Renal cortex interstitium (tissue), 15 donors: ENCODE results near the gene TRPC1. TPM values are rescaled to one million over a fixed set of nuclear protein-coding genes. Genes with fewer than 3 reads are reported as not detected.
A peak's percentile ranks its signal among the peaks of the same experiment; 100 is the strongest.
"Not testable (repeated sequence)": the region's sequence is repeated elsewhere in the genome, so short reads cannot be mapped to it uniquely, and the experiment has no call there.

ENCODE experiments used
- DNase-seq, 11 donors: peaks; one replicate each; pipeline ENCODE4 v3.0.0-alpha.2; 2013; ENCODE audit warnings: low read depth in 9 of 11, low spot score in 4 of 11; ENCODE audit errors: extremely low read depth in 1 of 11
- long read RNA-seq, 16 experiments: transcript quantifications; one replicate each; lab custom pipeline, GENCODE V29; 2026
- polyA plus RNA-seq, 3 donors: library from polyadenylated mRNA; unstranded; fragments of 120-200 nt; gene quantifications; one replicate each; pipeline ENCODE4 v1.2.1, GENCODE V29; 2013; ENCODE audit not compliant: insufficient read length in 3 of 3

The TRPC1 gene
- 10 to 100 TPM in 2 of 3 donors, 1 to 10 TPM in 1; 8.7 to 13.3 (median 12.3) TPM for polyA plus RNA-seq
- long read RNA-seq, donor 1, full-length matches to known transcripts = 1 of 1 reads
- long read RNA-seq, donor 1, partial matches to known transcripts = 0 of 1 reads
- long read RNA-seq, donor 1, other reads (novel, unspliced or antisense) = 0 of 1 reads
- long read RNA-seq, donor 2 = 0 reads
- long read RNA-seq, donor 3, partial matches to known transcripts = 0 of 2 reads
- long read RNA-seq, donor 3, other reads (novel, unspliced or antisense) = 0 of 2 reads
- long read RNA-seq, donor 4 = 0 reads
- long read RNA-seq, donor 5 = 0 reads
- long read RNA-seq, donor 6, full-length matches to known transcripts = 2 of 2 reads
- long read RNA-seq, donor 6, partial matches to known transcripts = 0 of 2 reads
- long read RNA-seq, donor 6, other reads (novel, unspliced or antisense) = 0 of 2 reads
- long read RNA-seq, donor 7, full-length matches to known transcripts = 1 of 1 reads
- long read RNA-seq, donor 7, partial matches to known transcripts = 0 of 1 reads
- long read RNA-seq, donor 7, other reads (novel, unspliced or antisense) = 0 of 1 reads
- long read RNA-seq, donor 8, full-length matches to known transcripts = 1 of 1 reads
- long read RNA-seq, donor 8, partial matches to known transcripts = 0 of 1 reads
- long read RNA-seq, donor 8, other reads (novel, unspliced or antisense) = 0 of 1 reads
- long read RNA-seq, donor 9, full-length matches to known transcripts = 1 of 1 reads
- long read RNA-seq, donor 9, partial matches to known transcripts = 0 of 1 reads
- long read RNA-seq, donor 9, other reads (novel, unspliced or antisense) = 0 of 1 reads
- long read RNA-seq, donor 10 = 0 reads
- long read RNA-seq, donor 11, full-length matches to known transcripts = 1 of 1 reads
- long read RNA-seq, donor 11, partial matches to known transcripts = 0 of 1 reads
- long read RNA-seq, donor 11, other reads (novel, unspliced or antisense) = 0 of 1 reads
- long read RNA-seq, donor 12 = 0 reads
- long read RNA-seq, donor 13 = 0 reads
- long read RNA-seq, donor 14, full-length matches to known transcripts = 1 of 1 reads
- long read RNA-seq, donor 14, partial matches to known transcripts = 0 of 1 reads
- long read RNA-seq, donor 14, other reads (novel, unspliced or antisense) = 0 of 1 reads
- long read RNA-seq, donor 15 = 0 reads
- long read RNA-seq, donor 16, full-length matches to known transcripts = 3 of 3 reads
- long read RNA-seq, donor 16, partial matches to known transcripts = 0 of 3 reads
- long read RNA-seq, donor 16, other reads (novel, unspliced or antisense) = 0 of 3 reads

GRCh38 chr3:142723968-142724681, at the start of gene TRPC1:
Gene TRPC1 (plus strand): TSS chr3:142724034. CDS start chr3:142724560, 526 bp downstream.
- peak; percentile 59 to 85 (median 79) for DNase-seq

- no peak for DNase-seq
Measured at GRCh38 chr3:142676151-142676550, 47.7 kb upstream of the TRPC1 start.

GRCh38 chr3:142680710-142681109, 43.1 kb upstream of the TRPC1 start:
- DNase-seq = no peak

- no peak for DNase-seq
Measured at GRCh38 chr3:142690613-142691012, 33.2 kb upstream of the TRPC1 start.

DNA sequence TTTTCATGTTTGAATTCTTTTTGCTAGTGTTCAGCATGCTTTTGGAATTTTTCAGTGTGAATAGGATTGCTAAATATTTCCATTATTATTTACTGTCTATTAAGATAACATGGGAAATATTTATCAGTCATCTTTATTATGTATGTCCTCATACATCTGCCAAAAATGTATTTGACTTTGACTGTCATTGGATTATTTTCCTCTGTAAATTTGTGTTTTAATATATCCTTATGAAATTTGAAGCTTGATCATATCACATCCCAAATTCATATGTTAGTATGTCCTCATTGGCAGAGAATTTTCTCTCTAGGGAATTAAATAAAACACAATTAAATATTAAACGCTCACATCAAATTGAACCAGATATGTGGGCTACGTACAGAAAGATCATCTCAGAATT, 32.3 kb upstream of the TRPC1 start:
- no peak for DNase-seq

- DNase-seq = no peak
Measured at GRCh38 chr3:142693136-142693853, 30.5 kb upstream of the TRPC1 start.

DNA sequence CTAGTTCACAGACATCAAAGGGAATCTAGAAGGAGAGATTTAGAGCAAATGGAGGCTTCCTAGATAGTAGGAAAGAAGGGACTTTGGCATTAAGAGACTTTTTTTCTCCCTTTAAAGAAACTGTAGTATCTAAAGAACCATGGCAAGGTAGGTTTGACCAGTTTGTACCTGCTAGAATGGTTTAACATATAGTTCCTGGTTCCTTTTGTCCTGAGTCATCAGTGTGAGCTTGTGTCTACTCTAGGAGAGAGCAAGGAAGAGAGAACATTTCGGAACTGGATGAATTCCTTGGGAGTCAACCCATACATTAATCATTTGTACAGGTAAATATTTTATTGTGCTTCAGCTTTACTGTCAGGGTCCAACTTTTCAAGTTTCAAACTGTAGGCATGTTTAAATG, 29.6 kb upstream of the TRPC1 start:
- DNase-seq = no peak

GRCh38 chr3:142705198-142705597, 18.6 kb upstream of the TRPC1 start:
- no peak for DNase-seq

DNA sequence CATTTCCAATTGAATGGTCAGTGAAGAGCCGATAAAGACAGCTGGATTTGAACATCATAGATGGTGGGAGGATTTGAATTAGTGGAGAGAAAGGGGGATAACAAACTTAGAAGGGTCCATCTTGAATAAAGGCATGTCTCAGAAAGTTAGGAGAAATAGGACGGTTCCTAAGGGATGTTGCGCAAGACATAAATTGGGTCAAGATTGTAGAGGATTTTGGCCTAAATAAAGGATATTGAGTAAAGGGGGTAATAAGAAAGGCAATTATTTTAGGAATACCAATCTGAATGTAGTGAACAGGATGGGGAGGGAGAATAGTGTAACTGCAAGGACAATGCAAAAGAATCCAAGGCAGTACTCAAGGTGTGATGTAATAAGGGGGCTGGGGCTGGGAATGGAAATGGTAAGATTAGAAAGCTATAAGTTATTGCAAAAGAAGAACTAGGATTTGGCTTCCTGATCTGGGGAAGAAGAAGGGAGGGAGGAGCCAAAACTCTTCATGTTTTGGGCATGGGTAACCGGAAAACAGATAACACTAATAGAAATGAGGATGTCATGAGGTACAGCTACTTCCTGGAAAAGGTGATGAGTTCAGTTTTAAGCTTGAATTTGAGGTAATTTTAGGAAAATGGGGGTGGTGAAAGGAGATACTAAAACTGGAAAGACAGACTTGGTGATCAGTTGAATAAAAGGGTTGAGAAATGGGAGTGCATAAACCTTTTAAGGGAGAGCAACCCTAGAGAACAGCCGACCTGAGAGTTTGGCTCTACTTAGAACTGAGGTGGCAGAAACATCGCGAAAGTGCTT, 17.3 kb upstream of the TRPC1 start:
- no peak for DNase-seq

DNA sequence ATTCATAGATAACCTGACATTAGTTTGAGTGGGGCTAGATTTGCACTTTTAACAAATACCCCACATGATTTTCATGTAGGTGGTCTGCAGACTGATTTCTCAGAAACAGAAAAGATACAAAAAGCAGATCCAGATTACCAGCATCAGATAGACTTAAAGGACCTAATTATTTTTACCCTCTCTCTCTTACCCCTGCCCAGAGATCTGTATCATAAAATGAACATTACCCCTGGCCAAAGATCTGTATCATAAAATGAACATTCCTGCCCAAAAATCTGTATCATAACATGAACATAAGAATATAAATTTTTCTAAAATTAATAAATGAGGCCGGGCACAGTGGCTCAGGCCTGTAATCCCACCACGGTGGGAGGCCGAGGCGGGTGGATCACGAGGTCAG, 14.6 kb upstream of the TRPC1 start:
- no peak for DNase-seq

GRCh38 chr3:142714882-142715281, 9.0 kb upstream of the TRPC1 start:
- not testable (repeated sequence) for DNase-seq

DNA sequence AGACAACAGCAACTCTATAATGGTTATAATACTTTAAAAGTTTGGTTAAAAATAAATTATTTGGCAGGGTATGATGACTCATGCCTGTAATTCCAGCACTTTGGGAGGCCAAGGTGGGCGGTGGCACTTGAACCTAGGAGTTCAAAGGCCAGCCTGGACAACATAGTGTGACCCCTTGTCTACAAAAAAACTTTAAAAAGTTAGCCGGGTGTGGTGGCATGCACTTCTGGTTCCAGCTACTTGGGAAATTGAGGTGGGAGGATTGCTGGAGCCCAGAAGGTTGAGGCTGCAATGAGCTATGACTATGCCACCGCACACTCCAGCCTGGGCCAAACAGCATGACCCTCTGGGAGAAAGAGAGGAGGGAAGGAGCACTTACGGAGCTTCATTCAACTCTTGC, 7.7 kb upstream of the TRPC1 start:
- no peak for DNase-seq

DNA sequence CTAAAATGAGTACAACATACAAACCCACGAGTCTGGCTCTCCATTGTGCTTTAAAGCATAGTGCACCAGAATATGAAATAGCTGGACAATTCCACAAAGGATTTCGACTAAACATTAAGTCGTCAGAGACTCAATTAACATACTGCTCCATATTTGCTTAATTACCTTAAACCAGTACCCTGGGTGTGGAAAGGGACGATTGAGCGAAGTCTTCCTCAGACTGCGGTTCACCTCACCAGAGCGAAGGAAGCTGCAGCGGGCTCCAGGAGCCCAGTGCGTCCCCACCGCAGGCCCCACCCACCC, 218 bp upstream of the TRPC1 start:
- no peak for DNase-seq

DNA sequence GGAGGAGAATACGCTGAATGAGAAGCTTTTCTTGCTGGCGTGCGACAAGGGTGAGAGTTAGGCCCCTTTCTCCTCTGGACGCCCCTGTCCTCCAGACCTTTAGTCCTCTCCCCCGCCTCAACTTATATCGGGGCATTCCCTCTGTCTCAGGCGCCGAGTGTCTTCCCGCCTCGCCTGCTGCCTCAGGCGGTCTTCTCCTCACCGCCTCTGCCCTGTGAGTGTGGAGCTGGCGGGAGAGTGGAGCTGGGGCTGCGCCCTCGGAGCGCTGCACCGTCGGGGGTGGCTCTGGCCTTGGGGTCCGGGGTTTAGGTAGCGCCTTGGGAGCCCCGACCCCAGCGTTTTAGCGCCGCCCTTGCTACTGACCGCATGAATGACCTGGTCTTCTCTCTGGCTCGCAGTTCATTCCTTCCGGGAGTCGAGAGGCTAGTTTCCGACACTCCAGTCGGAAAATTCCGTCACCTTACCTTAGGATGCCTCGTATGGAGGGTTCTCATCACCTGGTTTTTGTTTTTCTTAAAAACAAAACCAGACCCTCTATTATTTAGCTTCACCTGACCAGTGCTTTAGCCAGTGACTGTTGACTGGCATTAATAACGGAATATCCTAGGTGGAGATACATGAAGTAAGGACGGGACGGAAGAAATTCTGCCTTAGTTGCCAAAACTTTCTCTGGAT, 985 bp downstream of the TRPC1 start:
- DNase-seq = peak; percentile 22 to 61 (median 45)

- peak in 6 of 11 donors; percentile 1 to 19 (median 4) for DNase-seq
Measured at GRCh38 chr3:142725357-142725739, 1.5 kb downstream of the TRPC1 start.

DNA sequence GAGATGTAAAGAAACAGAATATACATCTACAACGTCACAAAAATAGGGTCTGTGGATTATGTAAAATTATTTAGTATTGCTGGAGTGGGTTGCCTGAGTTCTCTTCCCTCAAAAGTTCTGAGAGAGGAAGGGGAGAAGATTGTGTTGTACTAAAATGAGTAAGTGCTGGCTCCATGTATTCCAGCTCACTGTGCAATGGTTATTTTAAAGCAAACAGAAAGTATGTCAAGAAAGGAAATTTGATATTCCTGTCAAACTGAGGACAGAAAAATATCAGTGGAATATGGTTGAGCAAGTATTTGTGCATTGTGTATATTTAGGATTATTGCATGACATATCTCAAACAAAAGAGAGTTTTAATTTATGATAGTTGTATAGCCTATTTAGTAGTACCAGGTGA, 2.2 kb downstream of the TRPC1 start:
- DNase-seq = no peak

DNA sequence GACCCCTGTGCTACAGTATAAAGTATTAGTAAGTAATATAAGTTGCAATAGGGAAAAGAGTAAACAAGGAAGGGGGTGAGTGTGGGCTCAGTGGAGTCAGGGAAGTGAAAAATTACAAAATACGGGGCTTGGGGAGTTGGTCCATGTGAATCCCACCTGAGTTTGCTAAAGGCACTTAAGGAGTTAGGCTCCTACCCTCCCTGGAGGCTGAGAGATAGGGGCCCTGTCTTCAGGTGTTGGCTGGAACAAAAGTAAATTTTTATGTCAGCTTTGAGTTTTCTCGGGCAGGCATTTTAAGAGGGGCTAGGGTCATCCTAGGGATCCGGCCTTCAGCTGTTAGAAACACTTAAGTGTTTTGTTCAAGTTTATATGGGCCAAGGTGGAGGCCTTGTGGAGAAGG, 8.2 kb downstream of the TRPC1 start:
- no peak for DNase-seq
